ENCODE data around the gene FREM2.

DNA sequence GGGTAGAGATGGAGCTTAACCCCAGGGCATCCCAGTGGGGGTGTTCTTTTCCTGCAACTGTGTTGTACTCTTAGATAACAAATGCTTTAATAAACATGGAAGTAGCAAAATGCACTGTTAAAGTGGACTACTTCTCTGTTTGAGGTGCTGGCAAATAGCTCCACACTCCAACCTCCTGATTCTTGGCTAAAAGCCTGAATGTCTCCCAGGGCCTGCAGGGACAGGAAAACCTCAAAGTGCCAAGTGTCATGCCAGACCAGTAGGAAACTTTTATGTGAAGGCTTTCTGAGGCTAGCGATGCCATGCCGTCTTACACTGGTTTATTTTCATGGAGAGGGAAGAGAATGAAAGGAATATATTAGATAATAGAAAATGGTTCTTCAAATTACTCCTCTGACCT, 6.8 kb downstream of the FREM2 start:
- TF ChIP-seq, protein P1, sequence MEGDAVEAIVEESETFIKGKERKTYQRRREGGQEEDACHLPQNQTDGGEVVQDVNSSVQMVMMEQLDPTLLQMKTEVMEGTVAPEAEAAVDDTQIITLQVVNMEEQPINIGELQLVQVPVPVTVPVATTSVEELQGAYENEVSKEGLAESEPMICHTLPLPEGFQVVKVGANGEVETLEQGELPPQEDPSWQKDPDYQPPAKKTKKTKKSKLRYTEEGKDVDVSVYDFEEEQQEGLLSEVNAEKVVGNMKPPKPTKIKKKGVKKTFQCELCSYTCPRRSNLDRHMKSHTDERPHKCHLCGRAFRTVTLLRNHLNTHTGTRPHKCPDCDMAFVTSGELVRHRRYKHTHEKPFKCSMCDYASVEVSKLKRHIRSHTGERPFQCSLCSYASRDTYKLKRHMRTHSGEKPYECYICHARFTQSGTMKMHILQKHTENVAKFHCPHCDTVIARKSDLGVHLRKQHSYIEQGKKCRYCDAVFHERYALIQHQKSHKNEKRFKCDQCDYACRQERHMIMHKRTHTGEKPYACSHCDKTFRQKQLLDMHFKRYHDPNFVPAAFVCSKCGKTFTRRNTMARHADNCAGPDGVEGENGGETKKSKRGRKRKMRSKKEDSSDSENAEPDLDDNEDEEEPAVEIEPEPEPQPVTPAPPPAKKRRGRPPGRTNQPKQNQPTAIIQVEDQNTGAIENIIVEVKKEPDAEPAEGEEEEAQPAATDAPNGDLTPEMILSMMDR (IDR thresholded peaks at IDR 0.05), result no peak
- no peak for TF ChIP-seq POLR2A (IDR thresholded peaks at IDR 0.05)
